Umbilical cord (tissue), 2 donors: Measurements from ENCODE around the gene HTR6. TPM values are rescaled to one million over a fixed set of nuclear protein-coding genes. Genes with fewer than 3 reads are reported as not detected.

ENCODE experiments used
- DNase-seq: peaks from one replicate; pipeline ENCODE4 v3.0.0-alpha.2; 2015; ENCODE audit warnings: low spot score
- total RNA-seq: library from RNA; depleted of rRNA; stranded (reverse); fragments of >200 nt; gene quantifications from one replicate; pipeline ENCODE4 v1.2.3, GENCODE V29; 2014; ENCODE audit warnings: low replicate concordance; ENCODE audit not compliant: insufficient read depth

HTR6 gene
- total RNA-seq, 1 donor from 2014 or later = not detected

DNA sequence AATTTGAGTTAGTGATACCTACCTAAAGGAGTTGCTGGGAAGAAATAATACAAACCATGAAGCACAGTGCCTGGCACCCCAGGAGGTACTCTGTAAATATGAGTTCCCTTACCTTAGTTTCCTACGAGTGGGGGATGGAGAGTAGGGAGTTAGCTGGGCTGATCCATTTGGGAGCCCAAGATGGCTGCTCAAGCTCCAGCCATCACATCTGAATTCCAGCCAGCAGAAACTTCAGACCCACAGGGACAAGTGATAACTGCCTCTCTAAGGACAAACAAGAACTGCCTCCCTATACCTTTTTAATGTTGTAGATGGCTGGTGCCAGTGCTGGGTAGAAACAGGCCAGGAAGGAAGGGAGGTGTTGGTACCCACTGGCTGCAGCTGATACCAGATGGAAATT lies 22.7 kb downstream of the HTR6 start:
- DNase-seq = no peak

DNA sequence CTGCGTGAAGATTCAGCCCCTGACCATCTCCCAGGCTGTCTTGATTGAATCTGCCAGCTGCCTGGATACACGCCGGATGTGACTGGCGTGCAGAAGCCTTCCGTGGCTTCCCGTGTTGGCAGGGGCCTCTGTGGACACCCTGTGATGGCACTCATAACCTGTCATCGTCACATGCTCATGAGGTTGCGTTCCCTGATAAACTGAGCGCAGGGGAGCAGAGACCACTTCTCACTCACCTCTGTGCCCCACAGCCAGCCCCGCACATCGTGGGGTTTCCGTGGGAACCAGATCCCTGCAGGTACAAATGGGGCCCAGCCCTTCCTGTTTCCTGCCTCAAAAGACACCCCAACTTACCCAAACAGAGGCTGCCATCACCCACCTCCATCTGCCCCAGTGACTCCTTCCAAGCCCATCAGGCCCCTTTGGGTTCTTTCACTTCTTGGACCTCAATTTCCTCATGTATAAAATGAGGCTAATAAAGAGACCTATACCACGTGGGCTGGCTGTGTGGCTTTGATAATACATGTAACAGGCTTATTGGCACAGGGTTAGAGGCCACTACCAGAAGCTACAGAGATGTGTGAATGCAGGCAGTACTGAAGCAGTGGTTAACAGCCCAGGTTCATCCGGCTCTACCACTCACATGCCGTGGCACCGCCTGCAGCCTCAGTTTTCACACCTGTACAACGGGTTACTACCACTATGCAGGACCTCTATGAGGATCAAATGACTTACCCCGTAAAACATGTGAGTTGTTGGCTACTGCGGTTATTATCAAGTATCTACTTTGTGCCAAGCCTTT lies 23.6 kb downstream of the HTR6 start:
- DNase-seq = no peak

DNA sequence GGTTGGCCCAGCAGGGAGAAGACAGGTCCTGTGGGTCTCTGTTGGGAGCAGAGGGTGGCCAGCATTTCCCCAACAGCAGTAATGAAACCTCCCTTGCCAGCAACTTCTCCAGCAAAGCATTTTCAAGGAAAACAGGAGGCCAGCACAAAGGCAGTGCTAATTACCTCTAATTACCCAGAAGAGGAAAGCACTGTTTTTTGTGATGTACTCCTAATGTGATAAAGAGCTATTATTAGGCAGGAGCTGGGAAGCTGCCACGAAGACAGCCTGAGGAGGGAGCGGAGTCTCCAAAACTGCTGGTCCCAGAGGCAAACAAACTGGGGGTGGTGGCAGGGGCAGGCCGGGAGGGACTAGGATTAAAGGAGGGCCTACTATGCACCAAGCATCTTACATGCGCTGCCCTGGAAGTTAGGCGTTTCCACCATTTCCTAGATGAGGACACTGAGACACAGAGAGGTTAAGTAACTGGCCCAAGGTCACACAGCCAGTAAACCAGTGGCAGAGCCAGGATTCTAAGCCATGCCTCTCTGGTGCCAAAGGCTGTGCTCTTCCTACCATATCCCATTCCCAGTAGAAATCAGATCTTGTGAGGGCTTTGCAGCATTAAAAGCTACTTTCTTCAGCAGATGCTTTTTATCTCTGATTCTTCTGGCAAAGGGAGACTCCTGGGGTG lies 24.5 kb downstream of the HTR6 start:
- DNase-seq = no peak

DNA sequence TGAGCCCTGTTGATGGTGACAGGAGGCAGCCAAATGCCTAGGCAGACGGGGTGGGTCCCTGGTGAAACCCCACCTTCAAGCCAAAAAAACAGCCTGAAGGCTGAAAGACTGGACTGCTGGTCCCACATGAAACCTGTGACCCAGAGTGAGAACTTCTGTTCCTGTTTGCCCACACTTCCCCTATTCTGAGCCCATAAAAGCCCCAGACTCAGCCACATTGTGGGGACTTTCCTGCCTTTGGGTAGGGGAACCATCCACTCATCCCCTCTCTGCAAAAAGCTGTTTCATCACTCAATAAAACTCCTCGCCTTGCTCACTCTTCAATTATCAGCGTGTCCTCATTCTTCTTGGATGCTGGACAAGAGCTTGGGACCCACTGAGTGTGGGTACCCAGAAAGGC lies 25.2 kb downstream of the HTR6 start:
- no peak for DNase-seq

DNA sequence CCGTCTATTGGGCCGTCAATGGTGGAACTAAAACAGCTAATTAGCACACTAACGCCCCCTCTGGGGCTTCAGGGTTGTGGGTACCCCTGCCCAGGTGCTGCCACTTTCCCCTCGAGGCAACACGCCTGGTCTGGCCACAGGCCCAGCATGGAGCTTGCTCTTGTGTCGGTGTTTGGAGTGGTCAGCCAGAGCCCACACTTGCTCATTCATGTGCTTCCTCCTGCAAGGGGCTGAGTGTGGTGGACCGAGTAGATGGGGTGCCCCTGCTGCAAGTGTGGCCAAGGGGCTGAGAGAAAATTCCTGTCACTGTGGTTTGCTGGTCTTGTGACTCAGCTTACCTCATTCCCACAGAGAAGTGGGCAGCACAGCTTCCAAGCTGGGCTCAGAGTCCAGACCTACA lies 25.7 kb downstream of the HTR6 start:
- DNase-seq = no peak

DNA sequence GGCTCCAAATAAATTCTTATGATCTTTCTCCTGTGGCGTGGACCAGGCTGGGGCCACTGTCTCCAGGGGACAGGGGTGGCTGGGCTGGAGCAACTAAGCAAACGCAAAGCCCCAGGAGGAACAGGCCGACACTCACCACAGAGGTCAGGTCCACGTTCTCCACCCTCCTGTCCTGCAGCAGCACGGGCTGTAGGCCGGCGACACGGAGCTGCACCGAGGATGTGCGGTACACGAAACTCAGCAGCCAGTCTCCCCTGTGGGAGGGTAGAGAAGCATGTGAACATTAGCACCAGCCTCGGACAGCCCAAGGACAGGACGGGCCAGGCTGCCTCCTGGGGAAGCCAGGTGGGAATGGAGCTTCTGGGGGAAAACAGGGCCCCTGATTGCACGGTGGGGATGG lies 29.6 kb downstream of the HTR6 start:
- DNase-seq = no peak

DNA sequence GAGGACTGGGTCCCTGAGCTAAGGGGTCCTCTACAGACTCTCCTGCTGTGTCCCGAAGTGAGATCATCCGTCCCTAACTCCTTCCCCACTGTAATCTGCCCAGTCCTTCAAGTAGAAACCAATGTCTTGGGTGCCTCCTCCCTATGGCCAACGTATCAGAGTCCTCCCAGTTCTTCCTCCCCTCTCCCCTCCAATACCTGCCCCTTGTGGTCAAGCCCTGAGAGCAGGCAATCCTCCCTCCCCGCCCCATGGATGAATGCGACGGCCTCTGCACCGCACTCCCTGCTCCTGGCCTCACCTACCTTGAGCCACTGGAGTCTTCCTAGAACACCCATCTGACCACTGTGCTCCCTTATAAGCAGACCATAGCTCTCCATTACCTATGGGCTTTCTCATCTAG lies 31.1 kb downstream of the HTR6 start:
- DNase-seq = no peak

DNA sequence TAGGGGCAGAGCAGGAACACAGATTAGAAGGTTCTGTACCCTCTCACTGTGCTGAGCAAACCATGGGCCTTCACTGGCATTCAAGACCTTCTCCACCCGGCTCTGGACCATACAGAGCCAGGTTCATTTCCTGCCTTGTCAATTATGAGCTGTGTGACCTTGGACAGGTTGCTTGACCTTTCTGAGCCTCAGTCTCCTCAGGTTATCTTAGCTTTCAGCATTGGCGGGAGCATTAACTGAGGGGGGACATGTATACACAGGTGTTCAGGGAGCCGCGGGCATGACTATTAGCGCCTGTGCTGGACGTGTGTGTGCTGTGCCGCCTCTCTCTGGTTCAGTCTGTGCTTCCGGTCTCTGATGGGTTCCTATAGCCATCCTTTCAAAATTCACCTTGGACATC lies 32.1 kb downstream of the HTR6 start:
- no peak for DNase-seq

DNA sequence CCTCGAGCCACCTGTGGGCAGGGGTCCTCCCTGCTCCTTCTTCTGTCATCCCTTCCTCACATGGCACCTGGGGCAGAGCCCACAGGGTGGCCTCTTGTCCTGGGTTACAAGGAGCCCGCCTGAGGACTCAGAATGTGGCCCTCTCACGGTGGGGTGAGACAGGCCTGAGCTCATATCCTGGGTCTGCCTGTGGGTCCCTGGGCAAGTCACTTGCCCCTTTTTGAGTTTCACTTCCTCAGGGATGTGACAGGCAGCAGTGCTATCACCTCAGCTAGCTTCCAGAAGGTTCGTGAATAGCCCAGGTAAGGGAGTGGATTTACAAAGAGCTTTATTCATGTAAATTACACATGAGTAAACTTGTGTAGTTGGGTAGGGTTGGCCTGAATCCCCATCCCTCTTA lies 33.5 kb downstream of the HTR6 start:
- DNase-seq = no peak

DNA sequence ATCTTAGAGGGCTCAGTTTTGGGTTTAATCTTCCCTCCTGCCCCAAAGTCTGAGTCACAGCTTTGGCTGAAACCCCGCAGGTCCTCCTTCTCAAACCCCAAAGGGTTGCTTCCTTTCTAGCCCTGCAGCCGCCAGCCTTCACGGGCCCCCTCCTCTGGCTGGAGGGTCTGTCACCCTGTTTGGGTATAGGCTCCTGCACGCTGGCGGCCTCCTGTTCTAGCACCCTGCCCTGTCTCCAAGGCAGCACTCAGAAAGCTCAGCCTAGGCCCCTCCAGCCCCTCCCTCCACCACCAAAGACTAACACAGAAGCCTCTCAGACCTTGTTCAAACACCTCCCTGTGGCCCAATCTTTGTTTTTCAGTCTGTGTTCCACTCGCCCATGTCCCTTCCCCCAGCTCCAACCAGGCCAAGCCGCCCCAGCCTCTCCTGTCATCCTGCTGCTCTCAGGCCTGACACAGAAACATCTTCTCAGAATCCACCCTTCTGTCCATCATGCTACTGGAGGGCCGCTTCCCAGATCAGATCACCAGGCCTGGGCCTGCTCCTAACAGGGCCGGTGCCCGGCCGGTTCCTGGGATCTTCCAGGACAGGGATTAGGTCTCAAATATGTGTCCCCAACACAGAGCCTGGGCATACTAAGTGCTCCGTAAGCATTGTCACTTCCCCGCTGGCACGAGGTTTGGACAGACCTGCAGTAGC lies 35.6 kb downstream of the HTR6 start:
- DNase-seq = no peak

DNA sequence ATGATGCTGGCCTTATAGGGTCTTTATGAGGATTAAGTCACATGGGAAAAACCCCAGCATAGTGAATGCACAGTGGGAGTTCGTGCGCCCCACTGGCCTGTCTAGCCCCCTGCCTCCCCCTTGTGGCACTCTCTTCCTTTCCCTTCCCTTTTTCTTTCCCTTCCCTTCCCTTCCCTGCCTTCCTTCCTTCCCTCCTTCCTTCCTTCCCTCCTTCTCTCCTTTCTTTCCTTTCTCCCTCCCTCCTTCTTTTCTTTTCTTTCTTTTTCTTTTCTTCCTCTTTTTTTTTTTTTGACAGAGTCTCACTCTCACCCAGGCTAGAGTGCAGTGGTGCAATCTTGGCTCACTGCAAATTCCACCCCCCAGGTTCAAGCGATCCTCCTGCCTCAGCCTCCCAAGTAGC lies 38.6 kb downstream of the HTR6 start:
- DNase-seq = no peak

DNA sequence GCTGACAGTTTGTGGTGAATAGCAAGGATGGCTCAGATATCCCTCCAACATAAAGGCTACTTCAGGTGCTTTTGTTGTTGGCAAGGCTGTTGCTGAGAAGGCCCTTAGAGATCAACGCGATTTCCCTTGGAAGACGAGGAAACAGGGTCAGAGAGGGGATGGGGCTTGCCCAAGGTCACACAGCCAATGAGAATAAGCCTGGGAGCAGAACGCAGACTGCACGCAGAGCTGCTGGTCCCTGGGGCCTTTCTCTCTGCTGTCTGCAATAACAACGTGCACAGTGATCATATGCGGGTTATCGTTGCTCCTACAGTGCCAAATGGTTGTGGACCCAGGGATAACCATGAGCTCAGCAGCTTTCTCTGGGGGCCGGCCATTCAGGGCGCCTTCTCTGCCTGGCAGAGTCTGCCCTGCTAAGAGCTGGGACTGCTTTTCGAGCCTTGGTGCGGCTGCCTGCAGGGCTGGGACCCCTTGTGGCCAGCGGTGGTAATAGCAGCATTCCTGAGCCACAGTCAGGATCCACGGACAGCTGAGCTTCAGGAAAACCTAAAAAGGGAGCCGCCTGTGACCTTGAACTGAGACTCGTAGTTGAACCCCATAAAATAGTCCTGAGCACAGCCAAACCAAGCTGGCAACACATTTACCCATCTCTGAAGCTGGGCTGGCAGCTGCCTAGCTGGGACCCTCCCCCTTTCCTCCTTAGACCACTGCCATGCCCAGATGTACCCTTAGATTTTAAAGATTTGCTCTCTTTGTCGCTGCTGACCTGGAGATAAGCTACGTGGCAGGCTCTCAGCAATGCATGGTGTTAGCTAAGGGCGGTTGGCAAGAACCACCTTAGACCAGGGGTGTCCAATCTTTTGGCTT lies 39.8 kb downstream of the HTR6 start:
- peak; percentile 76 for DNase-seq

DNA sequence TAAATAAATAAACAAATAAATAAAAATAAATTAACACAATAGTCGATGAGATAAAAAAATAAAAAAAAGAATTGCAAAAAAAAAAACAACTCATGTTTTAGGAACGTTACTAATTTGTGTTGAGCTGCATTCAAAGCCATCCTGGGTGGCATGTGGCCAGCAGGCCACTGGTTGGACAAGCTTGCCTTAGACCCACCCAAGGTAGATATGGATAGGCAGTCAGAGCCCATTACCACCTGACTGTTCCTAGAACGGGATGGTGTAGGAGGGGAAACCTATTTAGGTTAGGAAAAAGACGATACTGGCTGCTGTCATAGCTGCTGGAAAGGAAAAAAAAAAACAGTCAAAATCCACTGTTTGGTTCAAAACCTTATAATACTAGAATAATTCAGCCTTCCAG lies 40.8 kb downstream of the HTR6 start:
- no peak for DNase-seq

DNA sequence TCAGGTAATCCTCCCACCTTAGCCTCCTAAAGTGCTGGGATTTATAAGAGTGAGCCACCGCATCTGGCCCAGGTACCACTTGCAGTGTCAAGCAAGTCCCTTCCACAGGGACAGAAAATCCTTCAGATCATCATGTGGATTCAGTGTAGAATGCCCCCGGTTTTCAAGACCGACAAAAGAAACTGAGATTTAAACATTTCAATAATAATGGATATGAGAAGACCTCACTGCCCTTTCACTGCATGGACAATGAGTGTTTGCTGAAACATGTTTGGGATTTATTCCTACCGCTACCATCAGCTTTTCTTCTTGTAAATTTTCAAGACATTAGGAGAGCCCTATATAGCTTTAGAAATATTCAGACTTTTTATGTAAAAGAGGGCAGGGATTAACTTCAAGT lies 41.5 kb downstream of the HTR6 start:
- no peak for DNase-seq

DNA sequence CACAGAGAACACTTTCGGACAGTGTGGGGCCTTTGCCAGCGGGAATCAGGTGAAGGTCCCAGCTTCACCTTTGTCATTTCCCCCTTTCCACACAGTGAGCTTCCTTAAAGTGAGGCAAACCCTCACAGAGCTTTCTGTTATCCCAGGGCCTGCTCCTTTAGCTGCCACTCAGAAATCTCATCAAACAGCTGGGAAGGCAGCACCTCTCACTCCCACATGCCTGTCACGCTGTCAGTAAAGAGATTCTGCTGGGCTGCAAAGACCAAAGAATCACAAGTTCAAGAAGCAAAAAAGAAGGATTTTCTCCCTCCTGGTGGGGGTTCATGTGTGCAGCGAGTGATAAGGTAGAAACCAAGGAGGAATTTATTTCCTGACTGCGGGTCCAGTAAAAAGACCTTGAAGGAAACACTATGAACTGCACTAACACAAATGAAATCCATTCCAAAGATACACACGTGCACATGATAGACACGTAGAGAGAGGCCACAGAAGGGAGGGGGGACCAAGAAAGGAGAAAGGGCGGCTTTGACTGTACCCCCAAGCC lies 44.0 kb downstream of the HTR6 start:
- DNase-seq = peak; percentile 40

DNA sequence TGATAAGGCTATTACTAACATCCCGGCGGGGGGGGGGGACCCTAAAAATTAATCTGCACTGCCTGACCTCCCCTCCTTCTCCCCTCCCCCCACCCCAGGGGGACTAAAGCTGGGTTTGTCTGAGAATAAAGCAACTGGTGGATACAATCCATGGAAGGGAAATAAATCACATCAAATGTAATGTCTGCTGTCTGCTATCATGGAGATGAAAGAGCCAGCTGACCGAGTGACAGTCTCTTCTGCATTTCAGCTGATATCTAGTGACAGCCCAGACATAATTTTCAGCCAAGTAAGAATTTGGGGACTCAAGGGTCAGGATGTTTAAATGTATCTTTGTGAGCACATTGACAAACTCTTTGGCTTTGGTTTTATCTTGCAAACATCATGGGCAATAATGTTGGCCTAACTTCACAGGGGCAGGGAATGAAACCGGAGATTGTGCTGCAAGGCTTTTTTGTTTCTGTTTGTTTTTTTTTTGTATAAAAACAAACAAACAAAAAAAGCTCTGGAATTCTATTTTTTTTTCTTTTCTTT lies 44.7 kb downstream of the HTR6 start:
- no peak for DNase-seq

DNA sequence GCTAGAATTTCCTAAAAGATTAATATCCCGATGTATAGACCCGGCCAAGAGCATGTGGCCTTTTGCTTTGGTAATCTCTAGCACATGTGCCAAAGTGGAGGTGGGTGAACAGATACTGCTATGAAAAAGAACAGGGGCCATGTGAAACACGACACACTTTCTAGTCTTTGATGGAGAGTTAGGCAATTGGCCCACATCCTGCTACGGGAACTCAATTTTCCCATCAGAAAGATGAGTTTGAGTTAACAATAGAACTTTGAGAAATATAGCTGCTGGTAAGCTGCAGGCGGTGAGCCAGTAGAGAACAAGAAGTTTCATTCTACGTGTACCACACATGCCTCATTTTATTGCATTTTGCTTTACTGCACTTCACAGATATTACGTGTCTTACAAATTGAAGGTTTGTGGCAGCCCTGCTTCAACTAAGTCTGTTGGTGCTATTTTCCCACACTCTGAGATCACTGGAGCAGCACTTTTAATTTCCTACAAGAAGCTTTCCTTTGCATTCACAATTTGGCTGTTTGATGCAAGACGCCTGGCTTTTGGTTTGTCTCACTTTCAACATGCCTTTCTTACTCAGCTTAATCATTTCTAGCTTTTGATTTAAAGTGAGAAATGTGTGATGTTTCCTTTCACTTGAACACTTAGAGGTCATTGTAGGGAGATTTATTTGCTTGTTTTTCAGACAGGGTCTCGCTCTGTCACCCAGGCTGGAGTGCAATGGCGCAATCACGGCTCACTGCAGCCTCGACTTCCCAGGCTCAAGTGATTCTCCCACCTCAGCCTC lies 46.3 kb downstream of the HTR6 start:
- DNase-seq = peak; percentile 12

DNA sequence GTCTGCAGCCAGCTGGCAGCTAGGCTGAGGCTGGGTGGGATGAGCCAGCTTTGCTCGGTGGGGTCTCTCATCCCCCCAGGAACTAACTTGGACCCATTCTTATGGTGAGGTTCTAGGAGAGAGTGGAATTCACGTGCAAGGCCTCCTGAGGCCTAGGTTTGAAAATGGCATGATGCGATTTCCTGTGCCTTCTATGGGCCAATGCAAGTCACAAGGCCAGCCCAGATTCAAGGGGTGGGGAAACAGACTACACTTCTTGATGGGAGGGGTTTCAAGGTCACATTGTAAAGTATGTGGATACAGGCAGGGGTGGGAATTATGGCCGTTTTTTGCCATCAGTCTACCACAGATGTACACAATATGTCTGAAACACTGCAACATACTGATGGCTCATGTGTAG lies 48.3 kb downstream of the HTR6 start:
- no peak for DNase-seq

DNA sequence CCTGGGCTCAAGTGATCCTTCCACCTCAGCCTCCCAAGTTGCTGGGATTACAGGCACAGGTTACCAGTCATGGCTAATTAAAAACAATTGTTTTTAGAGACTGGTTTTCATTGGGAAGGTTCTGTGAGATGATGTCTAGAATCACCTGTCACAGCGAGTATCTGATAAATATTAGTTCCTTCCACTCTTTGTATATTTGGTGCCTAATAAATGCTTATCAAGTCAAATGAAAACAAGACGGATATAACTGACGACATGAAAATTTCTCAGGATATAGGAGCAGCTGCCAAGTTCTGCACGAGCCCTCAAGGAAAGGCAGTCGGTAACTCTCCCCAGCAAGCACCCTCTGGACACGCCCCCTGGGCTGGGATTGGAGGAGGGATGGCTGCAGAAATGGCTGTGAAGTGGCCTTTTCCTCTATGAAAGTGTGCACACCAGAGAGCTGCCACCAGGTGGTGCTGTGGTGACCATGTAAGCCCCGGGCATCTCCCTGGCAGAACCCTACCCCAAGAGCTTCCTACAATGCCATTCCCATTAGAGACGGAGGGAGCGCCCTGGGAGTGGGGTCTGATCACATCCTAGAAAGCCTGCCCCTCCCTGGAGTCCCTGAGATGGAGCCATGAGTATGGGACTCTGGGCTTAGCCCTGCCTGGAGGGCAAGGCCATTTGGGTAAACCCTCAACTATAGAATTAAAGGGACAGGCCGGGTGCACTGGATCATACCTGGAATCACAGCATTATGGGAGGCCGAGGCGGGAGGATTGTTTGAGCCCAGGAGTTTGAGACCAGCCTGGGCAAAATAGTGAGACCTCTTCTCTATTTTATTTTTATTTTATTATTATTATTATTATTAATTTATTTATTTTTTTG lies 50.9 kb downstream of the HTR6 start:
- DNase-seq = peak; percentile 89
